K562 (cell line): ENCODE data around the gene CDH20. TPM values are rescaled to one million over a fixed set of nuclear protein-coding genes. Genes with fewer than 3 reads are reported as not detected.

ENCODE experiments used
- ATAC-seq: fragments of 200-7000 bp; cut with Tn5 transposase; 3 replicates; pipeline ENCODE4 v1.9.1; 2020; ENCODE audit warnings: moderate library complexity
- BruUV-seq: library from RNA; stranded (reverse); fragments of 400-500 nt; replicated peaks from 2 replicates; lab custom pipeline; 2021; lab: Mats Ljungman, UMichigan
- CTCF ChIA-PET: fragments of 300-600 bp; formaldehyde crosslinking; extraction: SDS; loops from one replicate; lab custom pipeline; 2021; ENCODE audit warnings: low intra/inter-chr PET ratio; lab: Yijun Ruan, JAX
- POLR2A ChIA-PET: fragments of 300-600, 350-650 bp; sonication (Branson Sonifier 250); formaldehyde crosslinking; extraction: SDS; loops from one replicate; lab custom pipeline; 2021; ENCODE audit warnings: antibody characterized with exemption, inconsistent platforms; lab: Yijun Ruan, JAX
- DNase-seq, 4 experiments: peaks; one replicate each; pipeline versions ENCODE4 v3.0.0 to v3.0.0-alpha.2; 2011 to 2018; ENCODE audit warnings: low spot score in 3 of 4, mixed read lengths in 3 of 4; ENCODE audit errors: extremely low read depth in 1 of 4
- FAIRE-seq: peaks from 2 replicates; lab custom pipeline; 2011; peaks lifted over from hg19 to GRCh38; lab: Jason Lieb, UNC
- H2AFZ ChIP-seq: 2 replicates; pipeline ENCODE4 v1.6.0; 2011; ENCODE audit warnings: low read depth, low read length, control low read depth, inconsistent platforms
- H3K27ac ChIP-seq: fragments of 200-600 bp; 3 replicates; pipeline ENCODE4 v1.8.0; 2011; ENCODE audit warnings: low read depth, mild to moderate bottlenecking, control low read depth, inconsistent platforms, low read length, moderate library complexity, mixed read lengths; ENCODE audit errors: extremely low read depth
- H3K27me3 ChIP-seq, 2 experiments: fragments of 300-600 bp in 1 of 2; 2 replicates in 1 of 2; 3 replicates in 1 of 2; pipeline versions ENCODE4 v1.6.0 to v1.8.0; 2011; ENCODE audit warnings: inconsistent platforms in 2 of 2, low read length in 2 of 2, mild to moderate bottlenecking in 1 of 2, mixed read lengths in 1 of 2, moderate library complexity in 1 of 2; ENCODE audit not compliant: control insufficient read depth in 2 of 2, insufficient read depth in 2 of 2
- H3K36me3 ChIP-seq: fragments of 300-600 bp; 3 replicates; pipeline ENCODE4 v1.8.0; 2011; ENCODE audit warnings: mild to moderate bottlenecking, low read length, inconsistent platforms; ENCODE audit not compliant: control insufficient read depth, insufficient read depth
- H3K4me1 ChIP-seq, 2 experiments: fragments of 200-600 bp in 1 of 2; replicated peaks in 1 of 2; 2 replicates in 1 of 2; 3 replicates in 1 of 2; pipeline versions ENCODE4 v1.5.1 to v1.8.0; 2011; ENCODE audit warnings: inconsistent platforms in 2 of 2, low read length in 2 of 2, mild to moderate bottlenecking in 1 of 2, mixed read lengths in 1 of 2, moderate library complexity in 1 of 2; ENCODE audit not compliant: control insufficient read depth in 2 of 2, insufficient read depth in 2 of 2
- H3K4me2 ChIP-seq: 2 replicates; pipeline ENCODE4 v1.6.1; 2011; ENCODE audit warnings: low read length, control low read depth, inconsistent platforms, mixed read lengths; ENCODE audit not compliant: insufficient read depth
- H3K4me3 ChIP-seq: fragments of 200-600 bp; sonication (generic), shearing (Covaris generic); 2 replicates; pipeline ENCODE4 v1.5.1; 2016; ENCODE audit warnings: control low read depth, inconsistent platforms
- H3K79me2 ChIP-seq: fragments of 200-600 bp; 3 replicates; pipeline ENCODE4 v1.8.0; 2011; ENCODE audit warnings: low read length, inconsistent platforms; ENCODE audit not compliant: control insufficient read depth, insufficient read depth
- H3K9ac ChIP-seq, 2 experiments: 2 replicates each; pipeline versions ENCODE4 v1.6.0 to v1.6.1; 2011; ENCODE audit warnings: low read depth in 2 of 2, low read length in 2 of 2, control low read depth in 1 of 2, inconsistent platforms in 1 of 2, mild to moderate bottlenecking in 1 of 2, mixed read lengths in 1 of 2; ENCODE audit not compliant: insufficient read depth in 1 of 2
- H3K9me1 ChIP-seq: one replicate; pipeline ENCODE4 v1.6.0; 2011; ENCODE audit warnings: inconsistent platforms, mild to moderate bottlenecking, low read length, moderate library complexity; ENCODE audit not compliant: control insufficient read depth, insufficient read depth
- H3K9me3 ChIP-seq: replicated peaks from 2 replicates; pipeline ENCODE4 v1.5.1; 2011; ENCODE audit warnings: low read depth, low read length, inconsistent platforms; ENCODE audit not compliant: control insufficient read depth, insufficient read depth
- H4K20me1 ChIP-seq: replicated peaks from 2 replicates; pipeline ENCODE4 v1.6.1; 2011; ENCODE audit warnings: low read length, inconsistent platforms, mixed read lengths; ENCODE audit not compliant: control insufficient read depth, insufficient read depth
- ETV5 ChIP-seq: sonication (generic); formaldehyde crosslinking; IDR thresholded peaks from 2 replicates; pipeline ENCODE4 v1.4.0; 2020; ENCODE audit warnings: low read depth, mild to moderate bottlenecking, missing genetic modification reagents
- HMGN3 ChIP-seq: IDR thresholded peaks from 2 replicates; pipeline ENCODE4 v1.6.1; 2011; ENCODE audit warnings: borderline replicate concordance, low read depth, mild to moderate bottlenecking, mixed read lengths, low read length; ENCODE audit not compliant: insufficient read length; ENCODE audit errors: extremely low read depth
- ILK ChIP-seq: fragments of 450-650 bp; IDR thresholded peaks from 2 replicates; pipeline ENCODE4 v1.6.1; 2016; ENCODE audit warnings: missing genetic modification characterization, low read depth, mild to moderate bottlenecking, missing compliant biosample characterization, moderate library complexity, borderline replicate concordance
- KDM4B ChIP-seq, 2 experiments: fragments of 450-650 bp in 1 of 2; sonication (generic) in 1 of 2; IDR thresholded peaks; 2 replicates each; pipeline ENCODE4 v1.6.1; 2016 to 2017; ENCODE audit warnings: borderline replicate concordance in 2 of 2, antibody characterized with exemption in 1 of 2, low read depth in 1 of 2, mild to moderate bottlenecking in 1 of 2
- MAZ ChIP-seq, 2 experiments: fragments of 450-650 bp in 1 of 2; sonication (generic) in 1 of 2; formaldehyde crosslinking; IDR thresholded peaks in 1 of 2; conservative IDR thresholded peaks in 1 of 2; 2 replicates each; pipeline versions ENCODE4 v1.4.0 to v1.5.0; 2020; ENCODE audit warnings: mild to moderate bottlenecking in 1 of 2, missing genetic modification reagents in 1 of 2
- PBX2 ChIP-seq, 2 experiments: IDR thresholded peaks in 1 of 2; conservative IDR thresholded peaks in 1 of 2; 2 replicates each; pipeline ENCODE4 v1.6.1; 2016; ENCODE audit warnings: low read depth in 2 of 2, mild to moderate bottlenecking in 1 of 2, missing compliant biosample characterization in 1 of 2, missing genetic modification characterization in 1 of 2, moderate library complexity in 1 of 2
- SRF ChIP-seq, 2 experiments: fragments of 250-450, 450-650 bp in 1 of 2; sonication (Bioruptor Pico) in 1 of 2; sonication (generic) in 1 of 2; formaldehyde crosslinking; IDR thresholded peaks; 2 replicates each; pipeline versions ENCODE4 v1.5.0 to v1.5.1; 2020 to 2022; ENCODE audit warnings: mild to moderate bottlenecking in 1 of 2, missing genetic modification reagents in 1 of 2
- ZNF395 ChIP-seq: fragments of 200-800 bp; sonication (Bioruptor generic); IDR thresholded peaks from 2 replicates; pipeline ENCODE4 v1.6.1; 2017; ENCODE audit warnings: missing genetic modification characterization, missing compliant biosample characterization
- ZNF589 ChIP-seq: fragments of 200-800 bp; sonication (Bioruptor generic); IDR thresholded peaks from 2 replicates; pipeline ENCODE4 v1.6.1; 2016; ENCODE audit warnings: low read depth, missing genetic modification characterization, missing compliant biosample characterization
- ZNF696 ChIP-seq: fragments of 250-450 bp; sonication (Bioruptor Pico); conservative IDR thresholded peaks from 2 replicates; pipeline ENCODE4 v1.4.0; 2020; ENCODE audit warnings: mild to moderate bottlenecking, moderate library complexity
- WGBS: fragments of 100-300 bp; shearing (Covaris generic); methylation state at CpG from one replicate; pipeline ENCODE4 v1.1.6; 2016; ENCODE audit warnings: low coverage, mixed read lengths; ENCODE audit not compliant: insufficient coverage; ENCODE audit errors: missing lambda C conversion rate; 5-methylcytosine and 5-hydroxymethylcytosine counted together
- in situ Hi-C: fragments of 300-500 bp; cut with MboI; formaldehyde crosslinking; loops from 4 replicates; pipeline ENCODE4 v1.15.0; 2018; ENCODE audit warnings: inconsistent platforms, mixed read lengths
- intact Hi-C: fragments of 100-400 bp; cut with micrococcal nuclease; formaldehyde crosslinking; loops from 2 replicates; pipeline ENCODE4 v1.14.2; 2022
- polyA plus RNA-seq, 8 experiments: library from polyadenylated mRNA; depleted of rRNA in 4 of 8; stranded (reverse) in 5 of 8; unstranded in 3 of 8; fragments of >200 nt; fragmentation: Nextera tagmentation in 2 of 8; fragmentation: Illumina TruSeq in 1 of 8; extraction: Ambion mirVana in 2 of 8; extraction: Trizol in 1 of 8; gene quantifications; 2 replicates each; pipeline versions ENCODE4 v1.2.1 to v1.2.3, GENCODE V29; 2011 to 2014; ENCODE audit warnings: inconsistent platforms in 1 of 8, missing spikeins in 1 of 8
- total RNA-seq, 7 experiments: library from RNA; depleted of rRNA in 6 of 7; stranded (reverse); fragments of >200 nt in 6 of 7; fragmentation: Illumina TruSeq in 2 of 7; extraction: Trizol in 2 of 7; gene quantifications; 2 replicates each; pipeline versions ENCODE4 v1.2.1 to v1.2.3, GENCODE V29; 2011 to 2021; ENCODE audit warnings: low replicate concordance in 1 of 7

CDH20 gene
- total and polyA plus RNA-seq, 9 of the 15 experiments (the other 6 are each of a cell fraction or from before 2014, with no cell fraction given): not detected

GRCh38 chr18:61503688-61504087 lies 170.5 kb downstream of the CDH20 start:
- no peak for ATAC-seq
- H3K27me3 ChIP-seq: no peaks in the 10 kb centered on the region
- no peak for DNase-seq
- no peaks in the 10 kb centered on the region for H3K9me3 ChIP-seq
- no peaks in the 10 kb centered on the region for H3K79me2 ChIP-seq
- H2AFZ ChIP-seq: no peak overlapping the region
- 5% methylated on average over 3 of the region's 3 CpGs for WGBS
- H3K4me3 ChIP-seq: no peak overlapping the region
- no peak overlapping the region for H3K9ac ChIP-seq
- POLR2A ChIA-PET: no interaction called here
- no peaks in the 10 kb centered on the region for H3K4me1 ChIP-seq
- H3K4me2 ChIP-seq: no peak overlapping the region
- FAIRE-seq: no peak
- no TSS peak for BruUV-seq
- CTCF ChIA-PET: no interaction called here
- no peak for TF ChIP-seq HMGN3
- no peaks in the 10 kb centered on the region for H3K36me3 ChIP-seq
- H3K9me1 ChIP-seq: no peaks in the 10 kb centered on the region
- in situ Hi-C loops: no loop called here
- no peaks in the 10 kb centered on the region for H4K20me1 ChIP-seq
- intact Hi-C loops: loop anchor here (5.0 to 10.0 kb wide), 4 partner anchors 181 to 1516 kb away; no protein-coding TSS in a partner anchor
- no peak overlapping the region for H3K27ac ChIP-seq

- Histone ChIP-seq H3K4me1 (no peaks in the 10 kb centered on the region; a peak in 1 of 5 replicates), H4K20me1 (no peaks in the 10 kb centered on the region), H2AFZ (no peak overlapping the region), H3K27ac (no peak overlapping the region), H3K9me3 (no peaks in the 10 kb centered on the region), H3K9me1 (no peaks in the 10 kb centered on the region), H3K36me3 (no peaks in the 10 kb centered on the region), H3K9ac (no peak overlapping the region), H3K27me3 (no peaks in the 10 kb centered on the region), H3K79me2 (no peaks in the 10 kb centered on the region), H3K4me2 (no peak overlapping the region), H3K4me3 (no peak overlapping the region)
- DNase-seq (no peak), ATAC-seq (no peak), FAIRE-seq (no peak)
- CTCF ChIA-PET: no interaction called here
- POLR2A ChIA-PET: no interaction called here
- 0% methylated on average over 5 of the region's 6 CpGs for WGBS
- in situ Hi-C loops: no loop called here
- no TSS peak for BruUV-seq
- intact Hi-C loops: no loop called here
- TF ChIP-seq ILK (tag) (no peak), SRF (CRISPR knock-in tag; IDR thresholded peaks at IDR 0.05) (no peak), ZNF696 (CRISPR knock-in tag) (no peak), ETV5 (no peak), ZNF589 (CRISPR knock-in tag) (no peak), ZNF395 (CRISPR knock-in tag) (no peak), MAZ (CRISPR knock-in tag; conservative IDR thresholded peaks at IDR 0.05 in 1 of 2, IDR thresholded peaks at IDR 0.05 in 1 of 2) (no peak), KDM4B (IDR thresholded peaks at IDR 0.05; ENCODE audit: borderline replicate concordance in 2 of 2, low read depth in 1 of 2) (no peak), PBX2 (CRISPR knock-in tag; IDR thresholded peaks at IDR 0.05; ENCODE audit: low read depth) (no peak), PBX2 (tag; conservative IDR thresholded peaks at IDR 0.05; ENCODE audit: low read depth) (no peak)
Measured at GRCh38 chr18:61528961-61529360, 195.7 kb downstream of the CDH20 start.
